Measurements from ENCODE around the gene PANK3.
"Not testable (repeated sequence)": the region's sequence is repeated elsewhere in the genome, so short reads cannot be mapped to it uniquely, and the experiment has no call there.

PANK3 gene

DNA sequence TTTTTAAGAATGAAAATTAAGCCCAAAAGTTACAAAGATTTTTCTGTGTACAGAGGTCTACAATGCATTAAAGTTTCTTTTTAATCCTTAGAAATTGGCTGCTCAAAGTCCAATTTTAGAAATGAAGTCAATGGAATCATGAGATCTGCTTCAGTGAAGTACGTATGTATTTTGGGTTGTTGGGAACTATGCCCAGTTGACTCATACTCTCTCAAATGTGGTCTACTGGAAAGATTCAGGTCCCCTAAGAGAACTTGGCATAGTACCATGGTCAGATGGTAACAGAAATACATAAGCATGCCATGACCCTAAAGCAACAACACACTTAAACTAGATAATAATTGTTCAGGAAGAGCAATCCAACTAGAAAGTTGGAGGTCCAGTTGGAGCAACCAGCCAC, 27.0 kb downstream of the PANK3 start:
- no peak for DNase-seq (ENCODE audit: low read depth in 2 of 2)

DNA sequence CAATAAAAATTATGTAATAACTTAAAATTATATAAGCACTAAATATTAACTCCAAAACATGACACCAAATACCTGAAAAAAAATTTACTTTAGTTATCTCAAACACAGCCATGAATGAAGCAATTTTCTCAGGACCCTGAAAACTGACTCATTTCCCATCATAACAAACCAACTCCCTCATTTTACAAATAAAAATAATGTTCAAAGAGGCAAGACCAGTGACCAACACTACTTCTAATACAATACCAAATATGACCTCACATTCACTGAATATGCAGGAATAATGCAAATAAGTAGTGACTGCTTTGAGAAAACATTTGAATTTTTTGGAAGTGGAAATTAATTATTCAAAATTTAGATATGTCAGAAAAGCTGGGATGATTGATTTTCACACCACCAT, 28.5 kb downstream of the PANK3 start:
- DNase-seq (ENCODE audit: low read depth in 2 of 2) = no peak

DNA sequence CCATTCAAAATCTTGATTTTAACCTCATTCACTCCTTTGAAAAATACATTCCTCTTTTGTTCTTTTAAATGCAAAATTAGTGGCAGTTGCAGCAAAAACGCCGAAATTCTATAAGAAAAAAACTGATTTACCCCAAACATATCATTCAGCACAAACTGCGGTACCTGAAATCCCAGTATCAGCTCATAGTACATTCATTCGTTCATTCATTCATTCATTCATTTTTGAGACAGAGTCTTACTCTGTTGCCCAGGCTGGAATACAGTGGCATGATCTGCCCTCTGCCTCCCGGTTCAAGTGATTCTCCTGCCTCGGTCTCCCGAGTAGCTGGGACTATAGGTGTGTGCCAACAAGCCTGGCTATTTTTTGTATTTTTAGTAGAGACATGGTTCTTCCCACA, 29.6 kb downstream of the PANK3 start:
- DNase-seq (ENCODE audit: low read depth in 2 of 2) = no peak

DNA sequence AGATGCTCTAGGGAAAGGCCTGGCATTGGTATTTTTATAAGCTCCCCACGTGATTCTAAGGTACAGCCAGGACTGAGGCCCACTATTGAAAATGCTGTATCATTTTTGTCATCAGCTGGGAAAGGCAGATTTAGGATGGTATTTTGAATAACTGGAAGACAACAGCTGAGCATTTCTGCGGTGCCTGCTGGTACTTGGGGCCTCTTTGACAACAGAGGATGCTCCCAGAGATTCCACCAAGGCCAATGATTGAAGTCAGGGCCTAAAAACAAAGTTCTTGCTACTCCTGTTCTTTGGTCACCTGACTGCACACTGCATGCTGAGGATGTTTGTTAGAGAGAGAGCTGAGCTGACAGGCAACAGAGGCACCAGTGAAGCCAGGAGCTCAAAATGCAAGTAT, 42.0 kb downstream of the PANK3 start:
- no peak for DNase-seq (ENCODE audit: low read depth in 2 of 2)

DNA sequence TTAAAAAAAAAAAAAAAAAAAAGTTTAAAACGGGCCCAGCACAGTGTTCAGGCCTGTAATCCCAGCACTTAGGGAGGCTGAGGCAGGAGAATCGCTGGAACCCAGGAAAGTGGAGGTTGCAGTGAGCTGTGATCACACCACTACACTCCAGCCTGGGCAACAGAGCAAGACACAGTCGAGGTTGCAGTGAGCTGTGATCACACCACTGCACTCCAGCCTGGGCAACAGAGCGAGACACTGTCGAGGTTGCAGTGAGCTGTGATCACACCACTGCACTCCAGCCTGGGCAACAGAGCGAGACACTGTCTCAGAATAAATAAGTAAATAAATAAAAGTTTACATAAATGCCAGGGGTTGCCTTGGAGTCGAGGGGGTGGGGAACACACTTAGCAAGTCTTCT, 44.8 kb downstream of the PANK3 start:
- DNase-seq (ENCODE audit: low read depth in 2 of 2) = not testable (repeated sequence)

DNA sequence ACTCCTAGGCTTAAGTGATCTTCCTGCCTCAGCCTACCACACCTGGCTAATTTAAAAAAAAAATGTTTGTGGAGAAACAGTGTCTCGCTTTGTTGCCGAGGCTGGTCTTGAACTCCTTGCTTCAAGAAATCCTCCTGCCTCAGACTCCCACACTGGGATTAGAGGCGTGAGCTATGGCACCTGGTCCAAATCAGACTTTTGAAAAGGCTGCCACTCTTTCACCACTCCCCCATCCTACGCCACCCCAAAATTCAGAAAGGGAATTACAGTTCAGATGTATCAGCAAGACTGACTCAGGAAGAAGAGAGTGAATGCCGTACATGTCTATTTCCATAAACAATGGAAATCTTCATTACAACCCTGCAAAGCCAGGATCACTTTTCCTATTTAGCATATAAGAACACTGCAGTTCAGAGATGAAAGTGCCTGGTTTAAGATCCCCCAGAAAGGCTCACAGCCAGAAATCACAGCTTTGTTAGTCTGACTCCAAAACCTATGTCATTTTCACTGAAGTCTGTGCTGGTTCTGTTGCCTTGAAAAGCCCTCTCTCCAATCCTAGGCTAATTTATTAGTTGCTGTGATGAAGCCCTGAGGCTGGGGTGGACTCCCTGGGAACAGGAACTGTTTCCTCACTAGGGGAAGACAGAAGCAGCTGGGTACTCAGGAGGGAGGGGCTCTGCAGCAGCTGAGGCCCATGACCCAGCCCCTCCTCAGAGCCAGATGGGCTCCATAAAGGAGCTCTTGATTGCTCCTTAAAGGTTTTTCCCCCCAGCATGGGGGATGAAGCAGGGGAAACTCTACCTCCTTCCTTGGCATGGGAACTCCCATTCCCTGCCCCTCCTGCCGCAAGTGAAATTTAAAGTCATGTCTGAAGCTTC, 46.9 kb downstream of the PANK3 start:
- no peak for DNase-seq (ENCODE audit: low read depth in 2 of 2)

DNA sequence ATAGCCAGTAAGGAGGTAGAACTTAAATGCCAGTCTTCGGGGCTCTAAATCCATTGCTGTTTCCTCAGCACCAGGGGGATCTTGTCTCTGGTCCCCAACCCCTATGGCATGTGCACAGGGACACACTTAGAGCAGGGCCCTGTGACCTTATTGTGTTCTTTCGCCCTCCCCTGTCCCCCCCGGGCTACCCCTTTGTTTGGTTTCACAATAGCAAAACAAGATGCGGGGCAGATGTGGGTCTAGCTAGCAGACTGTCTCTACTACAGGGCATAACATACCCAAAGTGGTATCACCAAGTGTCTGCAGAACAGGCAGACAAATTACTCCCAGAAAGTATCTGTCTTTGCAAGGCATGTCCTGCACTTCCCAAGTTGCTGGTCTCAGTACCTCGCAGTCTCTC, 48.0 kb downstream of the PANK3 start:
- DNase-seq (ENCODE audit: low read depth in 2 of 2) = no peak

DNA sequence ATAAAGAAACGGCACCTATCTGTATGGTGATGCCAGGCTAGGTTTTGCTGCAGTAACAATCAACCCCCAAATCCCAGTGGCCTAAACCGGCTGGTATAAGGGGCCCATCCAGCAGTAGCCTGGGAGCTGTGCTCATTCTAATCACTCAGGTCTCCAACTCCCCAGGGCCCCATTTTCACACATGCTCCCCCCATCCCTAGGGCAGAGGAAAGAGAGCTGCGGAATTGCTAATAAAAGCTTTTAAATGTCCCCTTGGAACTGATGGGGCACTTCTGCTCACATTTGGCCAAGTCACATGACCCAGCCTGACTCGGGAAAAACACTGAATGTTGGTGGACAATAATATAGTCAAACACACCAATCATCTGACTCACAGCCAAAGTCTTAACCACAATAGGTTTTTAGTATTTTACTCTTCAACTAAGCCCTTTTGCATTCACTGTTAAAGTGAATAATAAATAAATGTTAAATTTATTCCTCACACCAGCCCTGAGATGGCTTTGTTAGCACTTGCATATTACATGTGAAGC, 48.5 kb downstream of the PANK3 start:
- DNase-seq (ENCODE audit: low read depth in 2 of 2) = no peak

DNA sequence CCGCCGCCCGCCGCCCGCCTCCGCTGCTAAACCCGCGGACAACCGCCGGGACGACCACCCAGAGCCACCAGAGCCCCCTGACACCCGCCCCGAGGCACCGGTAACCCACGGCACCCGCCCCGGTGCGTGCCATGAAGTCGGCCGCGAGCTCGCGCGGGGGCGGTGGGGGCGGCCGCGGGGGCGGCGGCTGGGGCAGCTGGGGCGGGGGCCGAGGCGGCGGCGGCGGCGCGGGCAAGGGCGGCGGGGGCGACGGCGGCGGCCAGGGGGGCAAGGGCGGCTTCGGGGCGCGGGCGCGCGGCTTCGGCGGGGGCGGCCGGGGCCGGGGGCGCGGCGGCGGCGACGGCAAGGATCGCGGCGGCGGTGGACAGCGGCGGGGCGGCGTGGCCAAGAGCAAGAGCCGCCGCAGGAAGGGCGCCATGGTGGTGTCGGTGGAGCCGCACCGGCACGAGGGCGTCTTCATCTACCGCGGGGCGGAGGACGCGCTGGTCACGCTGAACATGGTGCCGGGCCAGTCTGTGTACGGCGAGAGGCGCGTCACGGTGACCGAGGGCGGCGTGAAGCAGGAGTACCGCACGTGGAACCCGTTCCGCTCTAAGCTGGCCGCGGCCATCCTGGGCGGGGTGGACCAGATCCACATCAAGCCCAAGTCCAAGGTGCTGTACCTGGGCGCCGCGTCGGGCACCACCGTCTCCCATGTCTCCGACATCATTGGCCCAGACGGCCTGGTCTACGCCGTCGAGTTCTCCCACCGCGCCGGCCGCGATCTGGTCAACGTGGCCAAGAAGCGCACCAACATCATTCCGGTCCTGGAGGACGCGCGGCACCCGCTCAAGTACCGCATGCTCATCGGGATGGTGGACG, 49.6 kb downstream of the PANK3 start:
- no peak for DNase-seq (ENCODE audit: low read depth in 2 of 2)

DNA sequence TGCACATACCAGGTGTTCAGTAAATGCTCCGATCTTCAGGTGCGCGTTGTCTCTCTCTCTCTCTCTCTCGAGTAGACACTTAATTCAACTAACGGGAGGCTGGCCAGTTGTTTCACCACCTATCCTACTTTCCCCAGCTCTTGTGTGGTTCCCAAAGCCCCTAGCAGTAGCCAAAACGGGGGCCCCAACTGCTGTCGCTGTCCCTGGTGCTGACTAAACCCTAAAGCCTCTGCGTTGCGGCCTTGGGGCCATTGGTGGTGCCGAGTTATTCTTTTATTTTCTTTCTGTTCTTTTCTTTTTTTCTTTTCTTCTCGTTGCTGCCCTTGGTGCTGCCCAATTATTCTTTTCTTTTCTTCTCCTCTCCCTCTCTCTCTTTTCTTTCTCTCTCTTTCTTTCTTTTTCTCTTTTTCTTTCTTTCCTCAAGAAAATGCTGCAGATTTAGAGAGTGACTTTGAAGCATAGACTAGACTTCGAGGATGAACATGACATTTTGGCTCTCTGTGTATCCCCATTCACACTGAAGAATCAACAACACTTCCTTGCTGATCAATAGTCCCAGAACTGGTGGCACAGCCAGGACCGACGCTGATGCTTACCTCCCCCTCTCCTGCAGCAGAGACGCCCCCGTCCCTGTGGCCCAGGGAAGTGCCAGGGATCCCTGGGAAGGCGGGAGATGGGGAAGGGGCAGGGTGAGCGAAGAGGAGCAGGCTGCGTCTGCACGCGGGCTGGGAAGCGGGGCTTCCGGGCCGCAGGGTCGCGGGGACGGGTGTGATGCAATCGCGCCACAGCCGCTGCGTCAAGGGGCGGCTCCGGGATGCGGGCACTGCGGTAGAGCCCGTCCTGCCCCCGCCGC, 50.4 kb downstream of the PANK3 start, which contains the start of gene FBLL1:
Gene FBLL1, plus strand, starts transcription at position 785 of the 853 bp plus-strand sequence. CDS start 200 bp downstream, outside the sequence.
- no peak for DNase-seq (ENCODE audit: low read depth in 2 of 2)

DNA sequence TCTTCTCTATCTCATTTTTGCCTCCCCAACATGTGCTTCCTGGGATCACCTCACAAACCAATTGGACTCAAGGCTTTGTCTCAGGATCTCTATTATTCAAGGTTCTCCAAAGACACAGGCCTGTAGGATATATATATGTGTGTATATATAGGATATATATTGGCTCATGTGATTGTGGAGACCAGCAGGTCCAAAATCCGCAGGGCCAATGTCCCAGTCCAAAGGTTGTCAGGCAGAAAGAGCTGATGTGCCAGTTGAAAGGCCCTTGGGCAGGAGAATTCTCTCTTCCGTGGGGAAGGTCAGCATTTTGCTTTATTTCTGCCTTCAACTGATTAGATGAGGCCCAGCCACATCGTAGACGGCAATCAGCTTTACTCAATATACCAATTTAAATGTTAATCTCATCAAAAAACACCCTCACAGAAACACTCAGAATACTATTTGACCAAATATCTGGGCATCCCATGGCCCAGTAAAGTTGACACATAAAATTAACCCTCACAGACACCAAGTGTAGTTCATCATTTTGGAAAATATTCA, 51.3 kb downstream of the PANK3 start:
- no peak for DNase-seq (ENCODE audit: low read depth in 2 of 2)

DNA sequence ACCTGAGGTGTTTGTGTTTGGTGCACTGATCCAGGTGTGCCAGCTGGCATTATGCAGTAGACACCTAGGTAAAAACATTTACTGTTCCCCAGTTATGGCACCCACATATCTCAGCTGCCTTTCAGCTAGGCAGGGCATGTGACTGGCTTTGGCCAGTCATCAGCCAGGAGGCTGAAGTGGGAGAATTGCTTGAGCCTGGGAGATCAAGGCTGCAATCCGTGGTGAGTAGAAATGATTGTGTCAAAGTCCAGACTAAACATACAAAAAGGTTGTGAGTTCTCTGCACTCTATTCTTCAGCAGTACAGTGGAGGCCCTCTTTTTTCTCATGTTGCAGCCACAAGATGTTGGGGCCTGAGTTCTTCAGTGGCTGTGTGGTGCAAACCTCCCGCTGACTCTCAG, 53.3 kb downstream of the PANK3 start:
- DNase-seq (ENCODE audit: low read depth in 2 of 2) = no peak

DNA sequence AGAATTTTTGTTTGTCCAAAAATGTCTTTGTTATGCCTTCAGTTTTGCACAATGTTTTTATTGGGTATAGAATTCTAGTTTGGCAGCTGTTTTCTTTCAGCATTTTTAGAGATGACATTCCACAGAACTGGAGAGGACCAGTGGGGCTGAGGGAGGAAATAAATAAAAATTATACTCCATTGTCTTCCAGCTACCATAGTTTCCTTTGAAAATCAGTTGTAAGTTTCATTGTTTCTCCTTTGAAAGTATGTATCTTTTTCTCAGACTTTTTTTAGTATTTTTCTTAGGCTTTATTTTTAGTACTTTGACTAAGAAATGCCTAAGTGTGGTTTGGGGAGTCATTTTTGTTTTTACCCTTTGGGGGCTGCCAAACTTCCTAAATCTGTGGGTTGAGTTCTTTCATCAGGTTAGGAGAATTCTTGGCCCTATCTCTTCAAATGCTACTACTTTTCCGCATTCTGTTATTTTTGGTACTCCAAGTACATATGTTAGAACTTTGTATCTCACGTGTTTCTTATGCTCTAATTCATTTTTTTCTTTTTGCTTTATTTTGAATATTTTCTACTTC, 65.2 kb downstream of the PANK3 start:
- DNase-seq (ENCODE audit: low read depth in 2 of 2) = no peak

DNA sequence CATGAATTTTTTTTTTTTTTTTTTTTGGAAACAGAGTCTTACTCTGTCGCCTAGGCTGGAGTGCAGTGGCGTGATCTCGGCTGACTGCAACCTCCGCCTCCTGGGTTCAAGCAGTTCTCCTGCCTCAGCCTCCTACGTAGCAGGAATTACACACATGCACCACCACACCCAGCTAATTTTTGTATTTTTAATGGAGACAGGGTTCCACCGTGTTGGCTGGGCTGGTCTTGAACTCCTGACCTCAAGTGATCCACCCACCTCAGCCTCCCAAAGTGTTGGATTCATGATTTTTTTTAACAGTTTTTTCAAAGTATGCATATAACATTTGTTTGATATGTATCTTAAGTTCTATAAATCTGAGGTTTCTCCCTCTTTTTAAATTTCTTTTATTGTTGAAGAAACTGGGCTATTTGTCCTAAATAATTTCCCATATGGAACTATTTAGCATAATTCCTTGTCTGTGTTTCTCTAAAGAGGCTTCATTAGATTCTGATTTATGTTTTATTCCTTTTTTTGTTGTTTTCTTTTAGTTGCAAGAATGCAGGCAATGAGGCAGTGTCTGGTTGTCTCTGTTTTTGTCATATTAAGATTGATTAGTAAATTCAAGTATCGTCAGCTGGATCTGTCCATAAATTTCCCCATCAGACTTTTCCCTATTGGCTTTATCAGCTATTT, 76.5 kb downstream of the PANK3 start:
- no peak for DNase-seq (ENCODE audit: low read depth in 2 of 2)
